Neutrophil (primary cell): ENCODE measurements around the gene LARGE1.

Experiments
- H3K27ac ChIP-seq: fragments of 200-600 bp; sonication (generic); 2 replicates; pipeline ENCODE4 v1.5.1; 2016; ENCODE audit warnings: mild to moderate bottlenecking, moderate library complexity
- H3K27me3 ChIP-seq: fragments of 200-600 bp; sonication (generic); 2 replicates; pipeline ENCODE4 v1.6.0; 2016; ENCODE audit warnings: mild to moderate bottlenecking
- H3K36me3 ChIP-seq: fragments of 200-600 bp; sonication (generic); 2 replicates; pipeline ENCODE4 v1.5.1; 2017
- H3K4me1 ChIP-seq, 2 experiments: fragments of 200-600 bp in 1 of 2; sonication (generic) in 1 of 2; 1 replicate in 1 of 2; 2 replicates in 1 of 2; pipeline versions ENCODE4 v1.5.1 to v1.6.1; 2013 to 2016; ENCODE audit warnings: low read depth in 1 of 2, low read length in 1 of 2, mild to moderate bottlenecking in 1 of 2, moderate library complexity in 1 of 2; ENCODE audit not compliant: control insufficient read depth in 1 of 2, insufficient read depth in 1 of 2
- H3K4me3 ChIP-seq, 2 experiments: fragments of 200-600 bp in 1 of 2; sonication (generic) in 1 of 2; 1 replicate in 1 of 2; 2 replicates in 1 of 2; pipeline ENCODE4 v1.5.1; 2013 to 2016; ENCODE audit warnings: low read depth in 1 of 2, low read length in 1 of 2, mild to moderate bottlenecking in 1 of 2, moderate library complexity in 1 of 2
- H3K9me3 ChIP-seq: fragments of 200-600 bp; sonication (generic); 2 replicates; pipeline ENCODE4 v1.5.1; 2016
- CTCF ChIP-seq: fragments of 200-600 bp; sonication (generic); IDR thresholded peaks from 2 replicates; pipeline ENCODE4 v1.5.1; 2016; ENCODE audit warnings: antibody characterized with exemption

Gene LARGE1

GRCh38 chr22:33720166-33720878 is 200.0 kb downstream of the LARGE1 start:
- no peak for TF ChIP-seq CTCF
- H3K36me3 ChIP-seq, result no peaks in the 10 kb centered on the region
- H3K27me3 ChIP-seq, result no peaks in the 10 kb centered on the region
- no peak overlapping the region for H3K27ac ChIP-seq
- H3K4me3 ChIP-seq, result no peak overlapping the region
- H3K9me3 ChIP-seq, result no peaks in the 10 kb centered on the region
- H3K4me1 ChIP-seq, result no peaks in the 10 kb centered on the region

GRCh38 chr22:33717694-33718396 is 202.4 kb downstream of the LARGE1 start:
- H3K27ac ChIP-seq, result no peak overlapping the region
- H3K4me1 ChIP-seq, result no peaks in the 10 kb centered on the region
- H3K36me3 ChIP-seq, result no peaks in the 10 kb centered on the region
- no peaks in the 10 kb centered on the region for H3K9me3 ChIP-seq
- no peaks in the 10 kb centered on the region for H3K27me3 ChIP-seq
- no peak for TF ChIP-seq CTCF
- no peak overlapping the region for H3K4me3 ChIP-seq

GRCh38 chr22:33715237-33715985 is 204.9 kb downstream of the LARGE1 start:
- H3K36me3 ChIP-seq, result no peaks in the 10 kb centered on the region
- H3K27ac ChIP-seq, result no peak overlapping the region
- no peak overlapping the region for H3K4me3 ChIP-seq
- no peaks in the 10 kb centered on the region for H3K27me3 ChIP-seq
- no peak for TF ChIP-seq CTCF
- no peaks in the 10 kb centered on the region for H3K4me1 ChIP-seq
- no peaks in the 10 kb centered on the region for H3K9me3 ChIP-seq

GRCh38 chr22:33710326-33710725 is 209.9 kb downstream of the LARGE1 start:
- H3K27ac ChIP-seq, result no peak overlapping the region
- TF ChIP-seq CTCF, result no peak
- H3K4me1 ChIP-seq, result no peaks in the 10 kb centered on the region
- H3K9me3 ChIP-seq, result no peaks in the 10 kb centered on the region
- H3K27me3 ChIP-seq, result no peaks in the 10 kb centered on the region
- no peak overlapping the region for H3K4me3 ChIP-seq
- H3K36me3 ChIP-seq, result no peaks in the 10 kb centered on the region

GRCh38 chr22:33707581-33707980 is 212.7 kb downstream of the LARGE1 start:
- Histone ChIP-seq H3K4me3 (no peak overlapping the region), H3K27me3 (no peaks in the 10 kb centered on the region), H3K9me3 (no peaks in the 10 kb centered on the region), H3K4me1 (no peaks in the 10 kb centered on the region), H3K27ac (no peak overlapping the region), H3K36me3 (no peaks in the 10 kb centered on the region)
- TF ChIP-seq CTCF, result no peak
